GM19035 (cell line): ENCODE measurements around the gene CADPS2.

Experiments
- ATAC-seq: cut with Tn5 transposase; IDR thresholded peaks from one replicate; pipeline ENCODE4 v1.9.1; 2021; ENCODE audit not compliant: unreplicated experiment

The CADPS2 gene

DNA sequence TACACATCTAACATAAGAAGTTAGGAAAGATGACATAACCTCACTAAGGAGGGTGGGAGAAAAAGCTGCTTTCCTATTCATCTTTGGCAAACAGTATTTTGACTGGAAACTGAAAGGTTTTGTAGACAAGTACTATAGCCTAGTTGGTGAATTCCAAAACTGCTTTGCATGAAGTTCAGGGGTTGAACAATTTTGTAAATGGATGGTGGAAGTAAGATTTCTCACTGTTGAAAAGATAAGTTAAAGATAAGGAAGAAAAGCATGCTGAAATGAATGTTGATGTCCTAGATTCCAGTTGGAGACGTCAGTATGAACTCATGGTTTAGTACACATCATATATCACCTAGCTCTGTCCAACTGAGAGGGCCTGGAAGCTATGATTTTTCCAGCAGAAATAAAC lies 422.6 kb downstream of the CADPS2 start:
- ATAC-seq, result no peak

DNA sequence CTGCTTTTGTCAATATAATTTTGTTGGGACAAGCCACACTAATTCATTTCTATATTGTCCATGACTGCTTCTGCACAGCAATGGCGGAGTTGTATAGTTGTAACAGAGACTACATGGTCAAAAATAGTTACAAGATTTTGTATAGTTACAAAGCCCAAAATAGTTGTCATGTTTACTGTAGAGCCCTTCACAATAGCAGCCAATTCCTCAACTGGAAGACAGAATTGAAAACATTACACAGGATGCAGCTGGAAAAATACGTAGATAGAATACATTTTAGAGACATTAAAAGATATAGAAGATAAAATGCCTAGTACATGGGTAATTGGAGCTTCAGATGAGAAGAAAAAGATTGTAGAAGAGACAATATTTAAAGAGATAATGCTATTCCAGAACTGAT lies 425.3 kb downstream of the CADPS2 start:
- ATAC-seq, result no peak

- no peak for ATAC-seq
These were observed 428.3 kb downstream of the CADPS2 start for GRCh38 chr7:122457969-122458368.

GRCh38 chr7:122457325-122457724 lies 428.9 kb downstream of the CADPS2 start:
- ATAC-seq, result no peak

DNA sequence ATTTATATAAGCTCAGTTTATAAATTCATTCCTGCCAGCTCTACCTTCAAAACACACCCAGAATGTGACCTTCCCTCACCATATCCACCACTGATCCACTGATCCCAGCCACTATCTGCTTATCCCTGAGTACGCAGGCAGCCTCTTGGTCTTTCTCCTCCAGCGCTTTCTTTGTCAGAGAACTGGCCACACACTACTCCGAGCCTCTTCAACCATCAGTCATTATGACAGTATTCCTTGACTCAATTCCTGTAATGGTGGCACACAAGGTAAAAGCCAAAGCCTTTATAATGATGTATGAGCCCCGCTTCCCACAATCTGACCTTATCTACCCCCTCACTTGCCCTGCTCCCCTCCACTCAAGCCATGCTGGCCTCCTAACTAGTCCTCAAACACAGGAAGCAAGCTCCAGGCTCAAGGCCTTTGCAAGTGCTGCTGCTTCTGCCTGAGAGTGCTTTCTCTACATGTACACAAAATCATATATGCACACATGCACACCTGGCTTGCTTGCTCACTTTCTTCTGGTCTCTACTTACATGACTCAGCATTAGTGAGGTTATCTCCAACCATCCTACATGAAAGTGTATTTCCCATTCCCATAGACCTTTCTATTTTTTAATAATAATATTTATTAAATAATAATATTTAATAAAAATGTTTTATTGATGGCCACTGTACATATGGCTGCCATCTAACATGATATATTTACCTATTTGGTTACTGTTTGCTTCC lies 431.3 kb downstream of the CADPS2 start:
- ATAC-seq, result no peak

DNA sequence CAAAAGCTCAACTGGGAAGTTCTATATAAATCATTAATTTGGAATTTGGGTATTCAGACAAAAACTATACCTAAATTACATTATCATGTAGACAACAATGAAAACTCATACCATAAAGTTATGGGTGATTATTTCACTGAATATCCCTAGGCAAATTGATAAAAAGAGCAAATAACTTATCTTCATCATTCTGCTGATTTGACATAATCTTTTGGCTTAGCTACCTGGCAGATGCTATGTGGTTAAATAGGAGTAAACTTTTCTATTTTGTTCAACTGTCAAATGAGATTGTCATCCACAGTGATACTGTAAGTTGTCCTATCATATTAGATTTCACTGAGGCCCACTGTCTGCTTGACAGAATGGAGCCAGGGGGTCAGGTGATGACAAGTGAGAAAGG lies 432.8 kb downstream of the CADPS2 start:
- no peak for ATAC-seq

DNA sequence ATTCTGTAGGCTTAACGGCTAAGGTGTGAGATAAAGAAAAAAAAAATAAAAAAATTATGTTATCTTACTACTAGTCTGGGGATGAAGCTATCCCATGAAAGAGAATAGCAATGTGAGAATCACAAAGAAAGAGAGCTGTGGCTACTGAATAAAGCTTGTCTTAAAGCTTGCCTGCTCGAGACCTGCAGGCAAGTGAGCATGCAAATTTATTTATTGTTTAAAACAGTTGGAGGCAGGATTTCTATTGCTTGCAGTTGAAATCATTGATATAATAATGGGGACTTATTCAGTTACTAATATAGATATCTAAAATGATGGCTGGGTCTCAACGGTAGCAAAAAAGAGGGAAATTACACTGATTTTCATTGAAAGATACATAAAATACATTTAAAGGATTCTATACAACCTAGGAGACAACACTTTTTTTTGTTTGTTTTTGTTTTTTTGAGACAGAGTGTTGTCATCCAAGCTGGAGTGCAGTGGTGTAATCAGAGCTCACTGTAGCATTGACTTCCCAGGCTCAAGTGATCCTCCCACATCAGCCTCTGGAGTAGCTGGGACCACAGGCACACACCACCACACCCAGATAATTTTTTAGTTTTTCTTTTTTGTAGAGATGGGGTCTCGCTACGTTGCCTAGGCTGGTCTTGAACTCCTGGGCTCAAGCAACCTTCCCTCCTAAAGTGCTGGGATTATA lies 437.2 kb downstream of the CADPS2 start:
- ATAC-seq, result no peak

DNA sequence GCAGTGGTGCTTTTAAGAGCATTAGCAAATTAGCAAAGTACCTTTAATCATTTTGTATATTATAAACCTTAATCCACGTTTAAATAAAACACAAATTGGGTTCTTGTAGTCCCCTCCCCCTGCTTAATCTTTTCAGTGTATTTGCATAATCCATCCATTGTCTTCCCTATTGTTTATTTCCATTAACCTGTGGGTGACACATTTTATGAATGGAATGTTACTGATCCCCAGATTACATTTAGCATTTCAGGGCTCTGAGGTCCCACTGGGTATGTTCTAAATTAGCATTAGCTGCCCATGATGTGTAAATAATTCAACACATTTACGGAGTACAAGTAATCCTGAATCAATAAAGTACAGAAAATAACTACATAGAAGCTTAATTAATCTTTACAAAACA lies 443.3 kb downstream of the CADPS2 start:
- no peak for ATAC-seq

DNA sequence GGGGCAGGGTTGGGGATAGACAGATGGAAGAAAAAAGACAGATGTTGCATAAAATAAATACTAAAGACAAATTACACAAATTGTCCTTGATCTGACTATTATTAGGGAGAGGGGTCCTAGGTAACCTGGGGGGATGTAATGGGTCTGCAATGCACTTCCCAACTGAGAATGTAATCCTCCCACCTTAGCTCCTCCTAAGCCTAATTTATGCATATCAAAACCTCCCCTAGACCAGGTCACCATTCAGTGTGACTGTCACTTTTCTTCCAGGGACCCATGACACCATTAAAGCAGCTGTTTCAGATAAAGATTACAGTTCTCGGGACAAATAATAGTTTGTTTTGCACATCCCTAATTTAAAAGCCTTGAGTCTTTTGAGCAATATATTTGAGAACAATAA lies 447.8 kb downstream of the CADPS2 start:
- ATAC-seq, result no peak

DNA sequence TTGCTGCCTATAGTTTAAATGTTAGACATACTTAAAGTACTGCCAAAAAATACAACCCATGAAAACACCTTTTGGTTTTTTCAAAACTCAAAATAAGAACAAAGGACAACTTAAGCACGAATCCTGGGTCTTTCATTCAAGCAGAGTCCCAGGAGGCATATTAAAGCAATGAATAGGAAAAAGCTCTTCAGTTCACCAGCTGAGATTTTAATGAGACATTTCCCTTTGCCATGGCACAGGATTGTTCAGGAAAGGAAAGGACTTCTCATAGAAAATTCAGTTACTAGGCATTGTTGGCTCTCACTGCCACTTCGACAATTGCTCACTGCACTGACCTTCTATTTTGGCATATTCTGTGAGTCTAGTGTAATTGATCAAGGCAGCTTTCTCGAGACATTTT lies 448.3 kb downstream of the CADPS2 start:
- ATAC-seq, result no peak

- no peak for ATAC-seq
These were observed 452.5 kb downstream of the CADPS2 start for GRCh38 chr7:122433765-122434164.

GRCh38 chr7:122430710-122431109 lies 455.6 kb downstream of the CADPS2 start:
- no peak for ATAC-seq

GRCh38 chr7:122429926-122430325 lies 456.3 kb downstream of the CADPS2 start:
- no peak for ATAC-seq

- ATAC-seq, result no peak
These were observed 460.5 kb downstream of the CADPS2 start for GRCh38 chr7:122425731-122426130.

- no peak for ATAC-seq
These were observed 462.7 kb downstream of the CADPS2 start for GRCh38 chr7:122423591-122423990.

DNA sequence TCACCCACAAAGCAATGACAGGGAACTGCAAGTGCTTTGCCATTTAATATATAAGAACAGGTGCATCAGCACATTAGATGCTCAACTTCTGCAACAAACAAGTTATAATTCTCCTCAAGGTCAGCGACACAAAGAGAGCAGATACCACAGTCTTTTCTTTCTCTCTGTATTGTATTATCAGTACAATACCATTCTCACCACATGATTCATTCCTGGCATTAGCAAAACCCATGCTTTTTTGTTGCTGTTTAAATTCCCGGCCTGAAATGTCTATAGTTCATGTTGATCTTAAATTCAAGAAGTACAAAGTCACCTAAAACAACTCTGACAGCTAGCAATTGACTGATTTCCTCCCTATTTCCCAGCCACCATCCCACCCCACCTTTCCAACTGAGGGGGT lies 469.9 kb downstream of the CADPS2 start:
- no peak for ATAC-seq

GRCh38 chr7:122415510-122415909 lies 470.8 kb downstream of the CADPS2 start:
- ATAC-seq, result no peak

- ATAC-seq, result no peak
These were observed 472.9 kb downstream of the CADPS2 start for GRCh38 chr7:122413339-122413738.

- ATAC-seq, result no peak
These were observed 473.4 kb downstream of the CADPS2 start for GRCh38 chr7:122412883-122413282.

DNA sequence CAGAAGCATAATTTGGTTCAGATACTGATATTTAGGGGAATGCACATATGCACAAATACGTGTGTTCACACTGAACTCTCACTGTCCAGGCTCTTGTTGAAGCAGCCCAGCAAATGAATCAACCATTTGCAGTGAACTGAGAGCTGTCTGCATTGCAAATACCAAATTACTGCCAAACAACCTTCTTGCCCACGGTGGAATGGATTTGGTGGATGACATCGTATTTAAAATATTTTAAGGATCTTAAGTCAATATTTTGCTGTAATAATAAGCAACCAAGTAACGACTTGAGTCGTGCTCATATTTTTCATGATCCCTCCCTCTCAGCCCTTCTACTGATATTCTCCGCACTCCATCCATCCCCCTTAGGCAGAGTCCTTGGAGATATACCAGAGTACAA lies 473.8 kb downstream of the CADPS2 start:
- ATAC-seq, result no peak

GRCh38 chr7:122407195-122407594 lies 479.1 kb downstream of the CADPS2 start:
- no peak for ATAC-seq

DNA sequence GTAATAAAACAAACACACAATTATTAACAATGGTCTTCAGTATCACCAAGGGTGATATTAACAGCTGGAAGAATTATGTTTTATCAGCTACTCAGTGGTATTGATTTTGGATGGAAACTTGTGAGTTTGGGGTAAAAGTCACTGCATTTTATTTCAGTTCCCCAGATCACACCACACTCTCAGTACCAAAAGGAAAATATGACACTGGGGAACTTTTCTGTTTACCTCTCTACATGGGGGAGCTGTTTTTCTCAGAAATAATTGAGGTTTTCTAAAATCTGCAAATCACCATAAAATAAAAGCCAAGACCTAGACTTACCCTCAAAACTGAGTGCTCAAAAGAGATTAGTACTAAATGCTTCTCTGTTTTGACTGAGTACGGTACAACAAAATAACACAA lies 483.1 kb downstream of the CADPS2 start:
- no peak for ATAC-seq

DNA sequence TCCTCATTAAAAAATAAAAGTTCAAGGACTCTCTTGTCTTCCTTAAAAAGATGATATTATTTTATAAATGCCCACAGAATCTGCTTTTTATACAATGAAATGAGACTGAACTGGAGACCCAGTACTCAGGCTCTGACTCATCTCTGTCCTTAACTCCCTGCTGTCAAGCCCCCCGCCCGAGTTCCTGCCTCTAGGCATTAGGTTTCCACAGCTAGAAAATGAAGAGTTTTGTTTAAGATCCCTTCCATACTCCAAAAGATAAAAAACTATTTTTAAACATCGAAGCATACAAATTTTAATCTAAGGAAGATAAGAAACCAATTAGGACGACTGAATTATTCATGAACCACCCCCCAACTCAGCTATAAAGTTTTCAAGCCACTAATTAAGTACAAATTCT lies 484.0 kb downstream of the CADPS2 start:
- ATAC-seq, result no peak
